ENCODE results near the gene GGCX.
"Not testable (repeated sequence)": the region's sequence is repeated elsewhere in the genome, so short reads cannot be mapped to it uniquely, and the experiment has no call there.

The GGCX gene

GRCh38 chr2:85593023-85593422, 31.7 kb upstream of the GGCX start:
- DNase-seq: no peak

- DNase-seq: not testable (repeated sequence)
These were observed 31.0 kb upstream of the GGCX start for GRCh38 chr2:85592299-85592698.

DNA sequence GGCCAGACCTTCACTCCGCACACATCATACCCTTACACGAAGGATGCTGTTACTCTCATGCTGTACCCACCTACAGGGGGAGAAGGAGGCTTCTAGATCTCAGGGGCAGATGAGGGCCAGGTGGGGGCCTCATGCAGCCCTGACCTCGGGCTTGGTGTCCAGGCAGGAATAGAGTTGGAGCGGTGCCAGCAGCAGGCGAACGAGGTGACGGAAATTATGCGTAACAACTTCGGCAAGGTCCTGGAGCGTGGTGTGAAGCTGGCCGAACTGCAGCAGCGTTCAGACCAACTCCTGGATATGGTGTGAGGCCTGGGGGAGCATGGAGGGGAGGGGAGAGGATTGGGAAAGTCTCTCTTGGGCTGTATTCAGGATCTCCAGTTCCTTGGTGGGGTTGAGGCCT, 30.3 kb upstream of the GGCX start:
- no peak for DNase-seq

- DNase-seq: no peak
These were observed 29.7 kb upstream of the GGCX start for GRCh38 chr2:85590950-85591349.

DNA sequence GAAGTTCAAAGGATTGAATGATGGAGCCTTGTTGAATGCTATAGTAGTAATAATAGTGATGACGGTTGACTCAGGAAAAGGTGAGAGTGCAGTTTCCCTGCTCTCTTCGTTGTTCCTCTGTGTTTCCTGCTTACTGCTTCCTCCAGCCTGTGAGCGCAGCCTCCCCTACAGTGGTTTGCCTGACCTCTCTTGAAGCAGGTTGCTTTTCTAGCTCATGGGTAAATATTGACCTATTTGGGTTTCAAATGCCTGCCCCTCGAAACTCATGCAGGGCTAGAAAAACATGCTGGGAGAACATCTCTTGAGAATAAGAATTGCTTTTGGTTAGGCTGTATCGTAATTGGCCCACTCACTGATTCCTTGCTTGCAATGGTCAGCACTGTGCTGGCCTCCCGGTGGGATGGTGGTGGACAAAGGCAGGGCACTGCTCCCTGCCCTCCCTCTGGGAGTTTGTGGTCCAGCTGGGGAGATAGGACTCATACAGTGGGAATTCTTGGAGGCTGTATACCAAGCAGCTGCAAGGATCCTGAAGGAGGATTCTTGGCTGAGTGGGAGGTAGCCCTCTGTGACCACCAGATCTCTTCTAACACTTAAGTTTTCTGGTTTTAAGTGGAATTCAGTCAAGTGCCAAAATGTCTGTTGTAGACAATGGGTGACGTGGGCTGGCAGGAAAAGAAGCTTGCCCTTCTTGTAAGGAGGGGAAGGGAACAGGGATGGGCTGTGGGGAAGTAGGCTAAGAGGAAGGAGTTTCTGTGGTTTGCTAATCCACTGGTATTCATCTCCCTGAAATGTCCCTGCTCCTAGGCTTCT, 28.9 kb upstream of the GGCX start:
- peak; percentile 33 for DNase-seq

DNA sequence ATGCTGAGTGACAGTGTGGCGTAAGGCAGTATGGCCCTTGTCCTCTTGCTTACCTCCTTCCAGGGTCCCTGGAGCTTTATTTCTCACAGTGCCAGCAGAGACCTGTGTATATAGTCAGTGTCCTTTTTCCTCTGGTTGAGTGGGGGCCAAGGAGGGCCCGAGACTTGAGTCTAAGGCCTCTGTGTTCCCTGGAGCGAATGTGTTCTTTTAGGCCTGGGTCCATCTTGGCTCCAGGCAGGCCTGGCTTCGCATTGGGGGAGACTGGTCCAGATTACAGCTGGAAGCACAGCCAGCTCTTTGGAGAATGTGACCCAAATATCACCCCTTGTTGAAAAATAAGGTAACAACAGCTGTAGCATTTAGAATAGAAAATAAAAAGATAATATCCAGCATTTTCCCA, 27.9 kb upstream of the GGCX start:
- DNase-seq: no peak

- no peak for DNase-seq
These were observed 27.4 kb upstream of the GGCX start for GRCh38 chr2:85588645-85589044.

GRCh38 chr2:85588236-85588635, 26.9 kb upstream of the GGCX start:
- peak; percentile 50 for DNase-seq

DNA sequence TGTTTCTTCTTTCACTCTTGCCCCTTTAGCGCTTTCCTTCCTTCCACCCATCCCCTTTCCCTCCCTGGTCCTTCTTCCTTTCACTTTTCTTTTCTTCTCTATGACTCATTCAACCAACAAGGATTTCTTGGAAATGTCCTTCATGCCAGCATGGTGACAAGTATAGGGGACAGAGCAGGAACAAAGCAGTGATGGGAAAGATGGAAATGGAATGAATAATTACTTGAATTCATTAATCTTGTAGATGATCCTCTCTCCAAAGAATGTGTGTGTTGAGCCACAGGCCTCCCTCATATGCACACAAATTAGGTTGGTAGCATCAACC, 24.4 kb upstream of the GGCX start:
- DNase-seq: no peak

- peak; percentile 31 for DNase-seq
These were observed 23.8 kb upstream of the GGCX start for GRCh38 chr2:85584857-85585780.

DNA sequence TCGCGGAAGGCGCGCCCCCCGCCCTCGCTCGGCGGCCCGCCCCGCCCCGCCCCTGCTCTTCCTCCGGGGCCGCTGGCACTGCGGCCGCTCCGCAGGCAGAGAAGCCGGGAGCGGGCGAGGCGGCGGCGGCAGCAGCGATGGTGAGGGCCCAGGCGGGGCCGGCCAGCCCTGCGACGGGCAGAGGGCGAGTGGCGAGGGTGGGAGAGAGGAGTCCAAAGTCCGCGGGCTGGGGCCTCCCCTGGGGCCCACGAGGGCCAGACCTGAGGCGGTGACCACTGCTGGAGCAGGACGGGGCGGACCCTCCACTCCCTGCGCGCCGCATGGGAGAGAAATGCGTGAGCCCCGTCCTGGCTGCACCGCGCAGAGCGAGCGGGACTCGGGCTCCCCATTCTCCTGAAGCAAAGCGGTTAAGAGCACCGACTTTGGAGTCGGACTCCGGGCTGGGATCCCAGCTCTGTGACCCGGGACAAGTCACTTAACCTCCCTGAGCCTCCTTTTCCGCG, 23.1 kb upstream of the GGCX start, which contains the start of gene VAMP5:
Gene VAMP5 (plus strand): TSS at position 78 of the 503 bp plus-strand sequence. CDS start 60 bp downstream, at position 138.
- DNase-seq: no peak

- no peak for DNase-seq
These were observed 22.5 kb upstream of the GGCX start for GRCh38 chr2:85583667-85584353.

DNA sequence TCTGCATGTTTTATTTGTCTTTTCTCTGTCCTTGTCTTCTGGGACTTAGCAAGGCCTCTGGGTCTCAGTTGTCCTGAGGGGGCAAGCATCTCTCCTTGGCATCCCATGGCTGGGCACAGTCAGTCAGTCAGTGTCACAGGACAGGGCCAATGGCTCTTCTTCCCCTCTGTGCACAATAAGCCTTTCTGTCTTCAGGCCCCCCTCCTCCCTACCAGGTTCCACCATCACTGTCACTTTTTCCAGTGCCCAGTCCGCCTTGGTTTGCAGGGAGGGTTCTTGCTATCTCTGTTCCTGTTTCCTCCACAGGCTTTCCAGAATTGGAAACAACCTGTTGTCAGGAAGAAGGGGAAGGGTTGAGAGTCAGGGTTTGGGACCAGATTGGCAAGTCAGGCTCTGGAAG, 21.2 kb upstream of the GGCX start:
- DNase-seq: no peak

GRCh38 chr2:85580206-85580605, 18.9 kb upstream of the GGCX start:
- DNase-seq: no peak

GRCh38 chr2:85579266-85579935, 18.1 kb upstream of the GGCX start:
- peak; percentile 83 for DNase-seq

DNA sequence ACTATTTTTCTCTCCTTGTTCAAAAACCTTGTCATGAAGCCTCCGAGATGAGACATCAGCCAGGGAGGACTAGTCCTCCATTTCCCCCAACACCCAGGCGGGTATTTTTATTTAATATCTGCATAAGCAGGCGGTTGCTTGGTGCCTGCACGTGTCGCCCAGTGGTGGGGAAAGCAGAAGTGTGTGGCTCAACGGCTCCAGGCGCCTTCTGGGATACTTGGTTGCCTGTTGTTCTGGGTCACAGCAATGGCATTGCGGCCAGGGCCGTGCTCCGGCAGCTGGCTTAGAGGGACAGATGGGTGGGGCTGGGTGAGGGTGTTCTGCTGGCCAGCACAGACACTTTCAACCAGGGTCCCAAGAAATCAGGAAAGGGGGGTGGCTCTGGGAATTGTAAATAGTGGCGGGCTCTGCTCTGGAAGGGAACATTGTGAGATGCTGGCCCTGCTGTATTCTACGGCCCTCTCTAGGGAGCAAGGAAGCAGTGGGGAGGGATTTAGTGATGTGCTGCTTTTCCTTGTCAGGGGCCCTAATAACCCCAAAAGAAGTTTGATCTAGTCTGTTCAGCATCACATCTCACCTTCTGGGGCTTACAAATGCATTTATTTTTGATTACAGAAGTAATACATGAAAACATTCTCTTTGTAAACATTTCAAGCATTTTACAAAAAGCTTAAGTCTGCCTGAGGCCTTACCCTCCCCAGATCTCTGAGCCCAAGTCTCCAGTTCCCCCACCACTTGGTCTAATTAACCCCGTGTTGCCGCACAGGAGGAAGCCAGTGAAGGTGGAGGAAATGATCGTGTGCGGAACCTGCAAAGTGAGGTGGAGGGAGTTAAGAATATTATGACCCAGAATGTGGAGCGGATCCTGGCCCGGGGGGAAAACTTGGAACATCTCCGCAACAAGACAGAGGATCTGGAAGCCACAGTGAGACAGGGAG, 17.2 kb upstream of the GGCX start:
- DNase-seq: peak; percentile 84

DNA sequence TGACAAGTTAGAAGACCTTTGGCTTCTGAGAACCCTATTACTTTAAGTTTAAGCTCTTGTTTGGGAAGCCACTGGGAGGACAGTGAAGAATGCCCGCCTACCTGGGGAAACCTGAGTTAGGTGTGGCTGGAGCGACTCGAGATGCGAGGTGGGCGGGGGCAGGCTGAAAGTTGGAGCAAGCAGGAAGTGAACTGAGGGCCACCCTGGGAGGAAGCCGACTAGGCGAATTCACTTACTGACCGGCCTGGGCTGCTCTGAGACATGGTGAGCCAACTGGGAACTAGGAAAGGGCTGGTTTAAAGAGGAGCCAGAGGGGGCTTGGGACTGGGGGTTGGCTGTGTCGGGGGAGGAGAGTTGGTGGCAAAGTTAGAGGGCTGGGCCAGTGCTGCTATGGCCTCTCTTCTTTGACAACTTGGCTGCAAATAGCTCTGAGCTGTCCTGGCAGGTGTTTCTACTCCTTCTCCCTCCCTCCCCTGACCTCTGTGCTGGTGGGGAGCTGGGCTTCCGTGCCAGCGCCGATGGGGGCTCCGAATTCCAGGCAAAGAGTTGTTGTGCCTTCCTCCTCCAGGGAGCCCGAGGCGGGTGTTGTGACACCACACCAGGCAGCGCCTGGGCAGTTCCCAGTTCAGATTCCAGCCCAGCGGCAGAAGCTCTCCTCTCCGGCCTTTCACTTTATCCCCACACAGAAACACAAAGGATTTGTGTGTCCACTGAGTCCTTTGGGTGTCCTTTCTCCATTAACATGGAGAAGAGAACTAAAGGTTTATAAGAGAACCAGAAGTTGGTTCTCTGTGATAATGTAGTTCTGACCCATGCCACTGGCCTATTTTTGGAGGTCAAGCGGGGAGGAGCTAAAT, 16.3 kb upstream of the GGCX start, which contains the start of gene VAMP8:
Gene VAMP8 (plus strand): TSS at position 201 of the 857 bp plus-strand sequence. CDS start 61 bp downstream, at position 262.
- peak; percentile 57 for DNase-seq

DNA sequence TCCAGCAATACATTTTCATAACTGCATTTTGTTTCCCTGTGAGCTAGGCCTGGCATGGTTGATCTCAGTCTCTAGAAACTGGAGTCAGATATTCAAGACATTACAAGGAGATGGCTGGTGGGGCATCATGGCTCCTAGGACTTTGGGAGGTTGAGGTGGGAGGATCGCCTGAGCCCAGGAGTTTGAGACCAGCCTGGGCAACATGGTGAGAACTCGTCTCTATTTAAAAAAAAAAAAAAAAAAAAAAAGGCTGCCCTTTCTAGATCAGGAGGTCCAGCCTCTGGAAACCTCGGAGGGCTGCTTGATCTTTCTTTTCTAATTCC, 15.7 kb upstream of the GGCX start:
- DNase-seq: no peak

DNA sequence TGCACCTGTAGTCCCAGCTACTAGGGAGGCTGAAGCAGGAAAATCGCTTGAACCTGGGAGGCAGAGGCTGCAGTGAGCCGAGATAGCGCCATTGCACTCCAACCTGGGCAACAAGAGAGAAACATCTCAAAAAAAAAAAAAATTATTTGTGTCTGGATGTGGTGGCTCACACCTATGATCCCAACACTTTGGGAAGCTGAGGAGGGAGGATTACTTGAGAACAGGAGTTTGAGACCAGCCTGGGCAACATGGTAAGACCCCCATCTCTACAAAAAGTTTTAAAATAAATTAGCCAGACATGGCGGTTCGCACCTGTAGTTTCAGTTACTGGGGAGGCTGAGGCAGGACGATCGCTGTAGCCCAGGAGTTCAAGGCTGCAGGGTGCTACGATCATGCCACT, 14.4 kb upstream of the GGCX start:
- no peak for DNase-seq

DNA sequence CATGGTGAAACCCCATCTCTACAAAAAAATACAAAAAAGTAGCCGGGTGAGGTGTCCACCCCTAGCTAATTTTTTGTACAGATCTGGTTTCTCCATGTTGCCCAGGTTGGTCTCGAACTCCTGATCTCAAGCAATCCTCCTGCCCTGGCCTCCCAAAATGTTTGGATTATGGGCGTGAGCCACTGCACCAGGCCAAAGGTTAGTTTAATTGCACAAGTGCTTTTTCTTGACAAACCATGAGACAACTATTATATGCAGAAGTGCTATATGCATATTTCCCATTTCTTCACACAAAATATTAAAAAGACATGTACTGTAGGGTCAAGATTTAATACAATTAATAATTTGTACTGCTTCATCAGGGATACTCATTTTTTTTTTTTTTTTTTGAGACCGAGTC, 5.0 kb upstream of the GGCX start:
- DNase-seq: no peak

Data from GF-D8 (cell line).